ENCODE measurements around the gene SCAF4.

GRCh38 chr21:31708541-31708940 lies 23.4 kb downstream of the SCAF4 start:
- TF ChIP-seq CTCF (IDR thresholded peaks at IDR 0.05 in 4 of 5, conservative IDR thresholded peaks at IDR 0.05 in 1 of 5) (no peak), POLR2A (IDR thresholded peaks at IDR 0.05) (no peak)

All from gastrocnemius medialis (tissue), 4 donors.